Activated T-helper 9 cell treated with anti-CD3 and anti-CD28 coated beads, Interleukin-2, amount 50 U/mL, for 16 hours (primary cell): ENCODE data around the gene GRIFIN.

Source experiments
- DNase-seq: peaks from one replicate; pipeline ENCODE4 v3.0.0-alpha.2; 2020; ENCODE audit warnings: low read depth

GRIFIN gene

DNA sequence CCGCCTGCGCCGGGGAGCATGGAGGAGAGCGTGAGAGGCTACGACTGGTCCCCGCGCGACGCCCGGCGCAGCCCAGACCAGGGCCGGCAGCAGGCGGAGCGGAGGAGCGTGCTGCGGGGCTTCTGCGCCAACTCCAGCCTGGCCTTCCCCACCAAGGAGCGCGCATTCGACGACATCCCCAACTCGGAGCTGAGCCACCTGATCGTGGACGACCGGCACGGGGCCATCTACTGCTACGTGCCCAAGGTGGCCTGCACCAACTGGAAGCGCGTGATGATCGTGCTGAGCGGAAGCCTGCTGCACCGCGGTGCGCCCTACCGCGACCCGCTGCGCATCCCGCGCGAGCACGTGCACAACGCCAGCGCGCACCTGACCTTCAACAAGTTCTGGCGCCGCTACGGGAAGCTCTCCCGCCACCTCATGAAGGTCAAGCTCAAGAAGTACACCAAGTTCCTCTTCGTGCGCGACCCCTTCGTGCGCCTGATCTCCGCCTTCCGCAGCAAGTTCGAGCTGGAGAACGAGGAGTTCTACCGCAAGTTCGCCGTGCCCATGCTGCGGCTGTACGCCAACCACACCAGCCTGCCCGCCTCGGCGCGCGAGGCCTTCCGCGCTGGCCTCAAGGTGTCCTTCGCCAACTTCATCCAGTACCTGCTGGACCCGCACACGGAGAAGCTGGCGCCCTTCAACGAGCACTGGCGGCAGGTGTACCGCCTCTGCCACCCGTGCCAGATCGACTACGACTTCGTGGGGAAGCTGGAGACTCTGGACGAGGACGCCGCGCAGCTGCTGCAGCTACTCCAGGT is 43.1 kb downstream of the GRIFIN start:
- no peak for DNase-seq

- DNase-seq = no peak
These were observed 44.8 kb downstream of the GRIFIN start for GRCh38 chr7:2431260-2431867.

DNA sequence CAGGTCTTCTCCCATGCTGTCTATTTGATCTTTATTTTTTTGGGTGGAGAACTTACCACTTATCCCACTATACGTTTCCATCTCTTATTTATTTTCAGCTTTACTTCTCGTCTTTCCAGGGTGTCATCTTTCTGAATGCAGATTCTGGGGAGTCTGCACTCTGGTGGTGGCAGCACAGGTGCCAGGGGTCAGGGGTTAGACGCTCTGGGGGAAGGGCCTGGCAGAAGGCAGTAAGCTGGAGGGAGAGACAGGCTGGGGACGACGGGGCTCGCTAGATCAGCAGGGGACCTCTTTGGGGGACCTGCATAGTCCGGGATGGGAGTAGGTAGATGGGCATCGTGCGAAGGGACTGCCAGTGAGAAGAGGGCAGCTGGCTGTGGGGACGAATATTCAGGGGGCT is 50.4 kb downstream of the GRIFIN start:
- DNase-seq = no peak
